PC-9 (cell line): Measurements from ENCODE around the gene DSN1. TPM values are rescaled to one million over a fixed set of nuclear protein-coding genes. Genes with fewer than 3 reads are reported as not detected.
A peak's percentile ranks its signal among the peaks of the same experiment; 100 is the strongest.

ENCODE experiments used
- Bru-seq: library from RNA; stranded (reverse); fragments of 400-500 nt; gene quantifications from one replicate; lab custom pipeline; 2021; lab: Mats Ljungman, UMichigan
- BruChase-seq, 2 experiments: library from RNA; stranded (reverse); fragments of 400-500 nt; gene quantifications; one replicate each; lab custom pipeline; 2021; lab: Mats Ljungman, UMichigan
- BruUV-seq: library from RNA; stranded (reverse); fragments of 400-500 nt; replicated peaks from 2 replicates; lab custom pipeline; 2021; lab: Mats Ljungman, UMichigan
- CTCF ChIA-PET: fragments of 300-600 bp; sonication (Branson Sonifier 250); formaldehyde crosslinking; loops from one replicate; lab custom pipeline; 2022; ENCODE audit warnings: antibody characterized with exemption; lab: Charles Lee
- POLR2A ChIA-PET: fragments of 300-600 bp; sonication (Branson Sonifier 250); formaldehyde crosslinking; loops from one replicate; lab custom pipeline; 2022; ENCODE audit warnings: antibody characterized with exemption; ENCODE audit not compliant: unreplicated experiment; lab: Charles Lee
- DNase-seq, 2 experiments: peaks; one replicate each; pipeline versions ENCODE4 v3.0.0 to v3.0.0-alpha.2; 2015 to 2022; ENCODE audit warnings: mixed read lengths in 1 of 2
- H2AFZ ChIP-seq: fragments of 200-600 bp; sonication (generic); 2 replicates; pipeline ENCODE4 v1.8.1; 2017; ENCODE audit warnings: antibody characterized with exemption
- H3F3A ChIP-seq: fragments of 200-600 bp; sonication (generic); 2 replicates; pipeline ENCODE4 v1.8.1; 2017; ENCODE audit warnings: antibody characterized with exemption, mild to moderate bottlenecking, low read depth; ENCODE audit not compliant: insufficient read depth
- H3K27ac ChIP-seq: fragments of 200-600 bp; sonication (generic); 2 replicates; pipeline ENCODE4 v1.6.1; 2016; ENCODE audit warnings: mixed run types
- H3K27me3 ChIP-seq: fragments of 200-600 bp; sonication (generic); 2 replicates; pipeline ENCODE4 v1.6.1; 2016; ENCODE audit warnings: low read depth, mixed run types; ENCODE audit not compliant: insufficient read depth
- H3K36me3 ChIP-seq: fragments of 200-600 bp; sonication (generic); 2 replicates; pipeline ENCODE4 v1.6.1; 2016; ENCODE audit warnings: low read depth, mixed run types
- H3K4me1 ChIP-seq: fragments of 200-600 bp; sonication (generic); replicated peaks from 2 replicates; pipeline ENCODE4 v1.6.1; 2016; ENCODE audit warnings: mixed run types; ENCODE audit not compliant: insufficient read depth
- H3K4me2 ChIP-seq: fragments of 200-600 bp; sonication (generic); 2 replicates; pipeline ENCODE4 v1.6.1; 2017; ENCODE audit warnings: mixed run types
- H3K4me3 ChIP-seq: fragments of 200-600 bp; sonication (generic); 2 replicates; pipeline ENCODE4 v1.6.1; 2016; ENCODE audit warnings: mixed run types
- H3K79me2 ChIP-seq: fragments of 200-600 bp; sonication (generic); 2 replicates; pipeline ENCODE4 v1.6.1; 2017; ENCODE audit warnings: low read depth, mixed run types
- H3K9me2 ChIP-seq: fragments of 200-600 bp; sonication (generic); 2 replicates; pipeline ENCODE4 v1.8.1; 2017; ENCODE audit warnings: mild to moderate bottlenecking; ENCODE audit not compliant: insufficient read depth
- H3K9me3 ChIP-seq: fragments of 200-600 bp; sonication (generic); 2 replicates; pipeline ENCODE4 v1.8.1; 2016; ENCODE audit warnings: low read depth; ENCODE audit not compliant: insufficient read depth
- H4K20me1 ChIP-seq: fragments of 200-600 bp; sonication (generic); 2 replicates; pipeline ENCODE4 v1.8.1; 2017; ENCODE audit not compliant: insufficient read depth
- CTCF ChIP-seq: fragments of 200-600 bp; sonication (generic); conservative IDR thresholded peaks from 2 replicates; pipeline ENCODE4 v1.6.1; 2017; ENCODE audit warnings: mixed run types, antibody characterized with exemption, mild to moderate bottlenecking, moderate library complexity
- EZH2 ChIP-seq: fragments of 200-600 bp; sonication (generic); IDR thresholded peaks from 2 replicates; pipeline ENCODE4 v1.8.0; 2017; ENCODE audit warnings: antibody characterized with exemption, low read depth
- intact Hi-C: fragments of 100-400 bp; cut with micrococcal nuclease; formaldehyde crosslinking; loops from one replicate; pipeline ENCODE4 v1.10.0; 2022; ENCODE audit not compliant: unreplicated experiment
- long read RNA-seq: library from polyadenylated mRNA; stranded (forward); transcript quantifications from one replicate; pipeline ENCODE4 v2.0.0, GENCODE V29; 2022
- total RNA-seq: library from RNA; stranded (reverse); gene quantifications from 2 replicates; pipeline ENCODE4 v1.2.3, GENCODE V29; 2021

Gene DSN1
- total RNA-seq (29.2 and 32.4 TPM in 2 replicates), Bru-seq, nascent RNA (percentile 79 among the genes with signal in this experiment), BruChase-seq, experiment 1, labeled RNA remaining after a 2-hour chase (percentile 89 among the genes with signal in this experiment), BruChase-seq, experiment 2, labeled RNA remaining after a 6-hour chase (percentile 86 among the genes with signal in this experiment)
- long read RNA-seq, transcript DSN1-203 (11 exons, 2,233 nt), result major isoform, 57 of 97 reads
- long read RNA-seq, transcript DSN1-207 (10 exons, 2,129 nt), result minor isoform, 13 of 97 reads
- long read RNA-seq, partial matches to known transcripts, result 8 of 97 reads
- long read RNA-seq, other reads (novel, unspliced or antisense), result 11 of 97 reads

GRCh38 chr20:36773597-36774390 lies at the start of gene DSN1:
TSS of gene DSN1 (minus strand) at chr20:36773763. CDS start at chr20:36771458, 2,305 bp downstream.
- peaks cover 18% of the 10 kb centered on the region for H3K79me2 ChIP-seq
- H4K20me1 ChIP-seq, result no peaks in the 10 kb centered on the region
- peak within 1 kb of the TSS; percentile 70 for H3K4me3 ChIP-seq
- H3F3A ChIP-seq, result peaks cover 3% of the 10 kb centered on the region; the same call in 1 of the 2 replicates
- BruUV-seq, result no TSS peak
- peak; percentile 91 to 99 for DNase-seq
- H3K36me3 ChIP-seq, result no peaks in the 10 kb centered on the region
- POLR2A ChIA-PET, result interaction anchor here (0.5 to 1.2 kb wide), 9 partner anchors 19 to 781 kb away, joined by 3 to 16 read pairs (median 4); no protein-coding TSS in a partner anchor
- H3K9me3 ChIP-seq, result no peaks in the 10 kb centered on the region
- TF ChIP-seq CTCF (peak; percentile 87), EZH2 (no peak)
- intact Hi-C loops, result loop anchor here (1.0 to 2.0 kb wide), 2 partner anchors 39 to 90 kb away; a partner anchor contains a TSS
- peak within 1 kb of the TSS; percentile 93 for H3K4me2 ChIP-seq
- peak within 1 kb of the TSS; percentile 85 for H3K27ac ChIP-seq
- CTCF ChIA-PET, result interaction anchor here (0.5 to 1.6 kb wide), 9 partner anchors 18 to 168 kb away, joined by 3 to 10 read pairs (median 3); partner anchors contain the start of gene RAB5IF
- peak within 1 kb of the TSS; percentile 93 for H2AFZ ChIP-seq
- no peaks in the 10 kb centered on the region for H3K27me3 ChIP-seq
- no peaks in the 10 kb centered on the region for H3K9me2 ChIP-seq
- peaks cover 7% of the 10 kb centered on the region for H3K4me1 ChIP-seq

GRCh38 chr20:36823121-36823520 lies 49.6 kb upstream of the DSN1 start:
- no peak for DNase-seq
- no peak overlapping the region for H2AFZ ChIP-seq
- H3K4me1 ChIP-seq, result peaks cover 47% of the 10 kb centered on the region
- H3K4me2 ChIP-seq, result no peak overlapping the region
- no peaks in the 10 kb centered on the region for H3K79me2 ChIP-seq
- TF ChIP-seq EZH2, result no peak
- TF ChIP-seq CTCF, result no peak
- no peaks in the 10 kb centered on the region for H3K9me3 ChIP-seq
- H3K4me3 ChIP-seq, result no peak overlapping the region
- H3K36me3 ChIP-seq, result no peaks in the 10 kb centered on the region
- H3K27me3 ChIP-seq, result no peaks in the 10 kb centered on the region
- POLR2A ChIA-PET, result no interaction called here
- CTCF ChIA-PET, result interaction anchor here (1.4 kb wide), 1 partner anchor 13 kb away, joined by 15 read pairs; no protein-coding TSS in a partner anchor
- no peaks in the 10 kb centered on the region for H4K20me1 ChIP-seq
- intact Hi-C loops, result no loop called here
- BruUV-seq, result no TSS peak
- H3K9me2 ChIP-seq, result no peaks in the 10 kb centered on the region
- no peak overlapping the region for H3K27ac ChIP-seq
- peaks cover 18% of the 10 kb centered on the region; the same call in 1 of the 2 replicates for H3F3A ChIP-seq

GRCh38 chr20:36821964-36822437 lies 48.4 kb upstream of the DSN1 start:
- Histone ChIP-seq H4K20me1 (no peaks in the 10 kb centered on the region), H3K4me1 (peaks cover 47% of the 10 kb centered on the region), H2AFZ (no peak overlapping the region)

More at GRCh38 chr20:36821964-36822437, 48.4 kb upstream of the DSN1 start:
- H3F3A ChIP-seq, result peaks cover 18% of the 10 kb centered on the region; the same call in 1 of the 2 replicates
- H3K79me2 ChIP-seq, result no peaks in the 10 kb centered on the region
- no peaks in the 10 kb centered on the region for H3K9me2 ChIP-seq
- POLR2A ChIA-PET, result interaction anchor here (0.6 kb wide), 1 partner anchor 192 kb away, joined by 5 read pairs; no protein-coding TSS in a partner anchor
- H3K36me3 ChIP-seq, result no peaks in the 10 kb centered on the region
- intact Hi-C loops, result no loop called here
- H3K4me3 ChIP-seq, result no peak overlapping the region
- peak; percentile 41 to 89 for DNase-seq
- H3K27ac ChIP-seq, result no peak overlapping the region
- H3K27me3 ChIP-seq, result no peaks in the 10 kb centered on the region
- H3K4me2 ChIP-seq, result no peak overlapping the region
- TF ChIP-seq EZH2, result no peak
- no peak for TF ChIP-seq CTCF
- BruUV-seq, result no TSS peak
- H3K9me3 ChIP-seq, result no peaks in the 10 kb centered on the region
- CTCF ChIA-PET, result interaction anchor here (0.7 to 1.4 kb wide), 3 partner anchors 14 to 51 kb away, joined by 3 to 15 read pairs (median 6); no protein-coding TSS in a partner anchor
